Endometrial microvascular endothelial cells (primary cell): ENCODE results near the gene RUNX2. TPM values are rescaled to one million over a fixed set of nuclear protein-coding genes. Genes with fewer than 3 reads are reported as not detected.

Source experiments
- in situ Hi-C: cut with HindIII; loops from 2 replicates; pipeline ENCODE4 v1.10.0; 2017; ENCODE audit warnings: low sequenced_read_pairs, low pct_unique_long_range_greater_than_20kb; ENCODE audit errors: inconsistent ontology term
- total RNA-seq: library from RNA; depleted of rRNA; stranded (reverse); fragments of >200 nt; gene quantifications from one replicate; pipeline ENCODE4 v1.2.3, GENCODE V29; 2015; ENCODE audit errors: inconsistent ontology term

RUNX2 gene
- total RNA-seq, 1 donor from 2014 or later: 0.09 TPM

- in situ Hi-C loops: no loop called here
Measured at GRCh38 chr6:45614488-45615285, 286.6 kb downstream of the RUNX2 start.

GRCh38 chr6:45616209-45616608 lies 288.1 kb downstream of the RUNX2 start:
- in situ Hi-C loops: no loop called here

- in situ Hi-C loops: no loop called here
Measured at GRCh38 chr6:45617441-45617840, 289.3 kb downstream of the RUNX2 start.

GRCh38 chr6:45618259-45618658 lies 290.1 kb downstream of the RUNX2 start:
- in situ Hi-C loops: no loop called here

GRCh38 chr6:45619211-45619760 lies 291.2 kb downstream of the RUNX2 start:
- in situ Hi-C loops: no loop called here

GRCh38 chr6:45619994-45620471 lies 291.9 kb downstream of the RUNX2 start:
- in situ Hi-C loops: no loop called here

GRCh38 chr6:45624228-45624627 lies 296.1 kb downstream of the RUNX2 start:
- in situ Hi-C loops: no loop called here

GRCh38 chr6:45625191-45625664 lies 297.1 kb downstream of the RUNX2 start:
- in situ Hi-C loops: no loop called here

GRCh38 chr6:45626087-45626891 lies 298.2 kb downstream of the RUNX2 start:
- in situ Hi-C loops: no loop called here

GRCh38 chr6:45630314-45630713 lies 302.2 kb downstream of the RUNX2 start:
- in situ Hi-C loops: no loop called here

GRCh38 chr6:45630801-45631200 lies 302.7 kb downstream of the RUNX2 start:
- in situ Hi-C loops: no loop called here

- in situ Hi-C loops: no loop called here
Measured at GRCh38 chr6:45631396-45631795, 303.3 kb downstream of the RUNX2 start.

GRCh38 chr6:45633272-45633908 lies 305.3 kb downstream of the RUNX2 start:
- in situ Hi-C loops: no loop called here

- in situ Hi-C loops: no loop called here
Measured at GRCh38 chr6:45634231-45634630, 306.1 kb downstream of the RUNX2 start.

- in situ Hi-C loops: no loop called here
Measured at GRCh38 chr6:45635284-45635867, 307.2 kb downstream of the RUNX2 start.

- in situ Hi-C loops: no loop called here
Measured at GRCh38 chr6:45637056-45637455, 308.9 kb downstream of the RUNX2 start.

- in situ Hi-C loops: no loop called here
Measured at GRCh38 chr6:45637611-45638257, 309.6 kb downstream of the RUNX2 start.

GRCh38 chr6:45640081-45640491 lies 312.0 kb downstream of the RUNX2 start:
- in situ Hi-C loops: no loop called here
